GM19438 (cell line): ENCODE results near the gene ZNF256.

Experiments used
- ATAC-seq: cut with Tn5 transposase; IDR thresholded peaks from one replicate; pipeline ENCODE4 v1.9.1; 2021; ENCODE audit warnings: low read depth; ENCODE audit not compliant: unreplicated experiment

ZNF256 gene

DNA sequence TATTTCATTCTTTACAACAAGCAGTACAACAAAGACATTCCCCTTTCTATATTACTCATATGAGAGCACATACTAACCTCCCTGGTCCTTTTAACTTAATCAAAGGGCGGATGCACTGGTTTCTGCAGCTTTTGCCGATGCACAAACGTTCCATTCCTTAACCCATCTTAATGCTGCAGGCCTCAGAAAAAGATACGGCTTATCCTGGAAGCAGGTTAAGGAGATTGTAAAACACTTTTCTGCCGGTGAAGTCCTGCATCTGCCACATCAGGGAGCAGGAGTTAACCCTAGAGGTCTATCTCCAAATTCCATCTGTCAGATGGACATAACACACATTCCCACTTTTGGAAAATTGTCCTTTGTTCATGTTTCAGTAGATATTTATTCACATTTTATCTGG, 47.2 kb downstream of the ZNF256 start:
- no peak for ATAC-seq
